Body of pancreas (tissue), 4 donors: ENCODE results near the gene MELTF. TPM values are rescaled to one million over a fixed set of nuclear protein-coding genes. Genes with fewer than 3 reads are reported as not detected.

Source experiments
- ATAC-seq: fragments of 150-250 bp; one replicate; pipeline ENCODE4 v1.9.1; 2016
- DNase-seq, 4 donors: peaks; one replicate each; pipeline ENCODE4 v3.0.0-alpha.2; 2019
- H3K27ac ChIP-seq, 4 donors: fragments of 200-600 bp; sonication (generic); 1 replicate in 3 of 4; 2 replicates in 1 of 4; pipeline versions ENCODE4 v1.5.1 to v1.6.1; 2016 to 2019; ENCODE audit warnings: mild to moderate bottlenecking in 1 of 4, mixed read lengths in 1 of 4, moderate library complexity in 1 of 4
- H3K27me3 ChIP-seq, 2 donors: fragments of 200-600 bp; sonication (generic); one replicate each; pipeline ENCODE4 v1.6.0; 2016; ENCODE audit warnings: mild to moderate bottlenecking in 1 of 2
- H3K36me3 ChIP-seq, 2 donors: fragments of 200-600 bp; sonication (generic); replicated peaks in 1 of 2; 2 replicates each; pipeline ENCODE4 v1.5.1; 2016; ENCODE audit warnings: low read depth in 2 of 2; ENCODE audit not compliant: insufficient read depth in 1 of 2
- H3K4me1 ChIP-seq: fragments of 200-600 bp; sonication (generic); one replicate; pipeline ENCODE4 v1.6.0; 2016
- H3K4me3 ChIP-seq, 2 donors: fragments of 200-600 bp; sonication (generic); 1 replicate in 1 of 2; 2 replicates in 1 of 2; pipeline ENCODE4 v1.5.1; 2016 to 2019
- H3K9me3 ChIP-seq, 3 donors: fragments of 200-600 bp; sonication (generic); 1 replicate in 2 of 3; 2 replicates in 1 of 3; pipeline ENCODE4 v1.5.1; 2016
- POLR2A ChIP-seq, 3 donors: fragments of 450-650 bp; IDR thresholded peaks; one replicate each; pipeline ENCODE4 v1.6.1; 2016; ENCODE audit warnings: antibody characterized with exemption in 3 of 3, mild to moderate bottlenecking in 2 of 3
- WGBS, 2 donors: methylation state at CpG; one replicate each; pipeline ENCODE4 v1.1.5; 2017; 5-methylcytosine and 5-hydroxymethylcytosine counted together
- intact Hi-C: fragments of 100-400 bp; cut with DNase I; formaldehyde crosslinking; loops from one replicate; pipeline ENCODE4 v1.15.1; 2023
- total RNA-seq, 2 donors: library from RNA; depleted of rRNA; stranded (reverse); fragments of >200 nt; gene quantifications; one replicate each; pipeline ENCODE4 v1.1.0, GENCODE V29; 2016
- TF ChIP-seq, protein P1 (sequence below), 7 experiments: fragments of 450-650 bp in 4 of 7; fragments of 200-600 bp in 3 of 7; sonication (generic) in 3 of 7; IDR thresholded peaks; one replicate each; pipeline ENCODE4 v1.5.1; 2016 to 2019; ENCODE audit warnings: antibody characterized with exemption in 7 of 7

Gene MELTF
- total RNA-seq, 2 donors from 2014 or later: 4.9 to 6.6 TPM

DNA sequence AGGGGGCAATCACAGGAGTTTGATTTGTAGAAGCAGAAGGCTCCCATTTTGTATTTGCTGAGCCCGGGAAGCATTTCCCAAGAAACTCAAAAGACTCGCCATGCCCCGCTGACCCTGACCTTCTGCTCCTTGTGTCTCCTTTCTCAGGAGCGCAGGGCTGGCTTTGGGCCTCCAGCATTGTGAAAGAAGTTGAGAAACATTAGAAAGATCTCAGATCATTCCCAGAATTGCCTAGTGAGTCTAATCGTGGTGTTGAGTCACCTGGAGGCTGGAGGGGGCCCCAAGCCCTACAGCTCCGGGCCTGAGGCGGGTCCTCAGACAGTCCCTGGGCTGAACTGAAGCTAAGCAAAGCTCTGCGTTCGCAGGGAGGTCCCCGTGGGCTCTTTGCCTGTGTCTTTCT is 50.1 kb downstream of the MELTF start:
- Histone ChIP-seq H3K9me3 (no peaks in the 10 kb centered on the region), H3K27ac (no peak overlapping the region), H3K27me3 (no peaks in the 10 kb centered on the region), H3K36me3 (no peaks in the 10 kb centered on the region), H3K4me3 (no peak overlapping the region), H3K4me1 (peaks cover 6% of the 10 kb centered on the region)
- no peak for DNase-seq
- WGBS, 2 donors: 75% methylated on average over 10 of the region's 10 CpGs
- no peak for TF ChIP-seq POLR2A (IDR thresholded peaks at IDR 0.05)
- TF ChIP-seq, protein P1, sequence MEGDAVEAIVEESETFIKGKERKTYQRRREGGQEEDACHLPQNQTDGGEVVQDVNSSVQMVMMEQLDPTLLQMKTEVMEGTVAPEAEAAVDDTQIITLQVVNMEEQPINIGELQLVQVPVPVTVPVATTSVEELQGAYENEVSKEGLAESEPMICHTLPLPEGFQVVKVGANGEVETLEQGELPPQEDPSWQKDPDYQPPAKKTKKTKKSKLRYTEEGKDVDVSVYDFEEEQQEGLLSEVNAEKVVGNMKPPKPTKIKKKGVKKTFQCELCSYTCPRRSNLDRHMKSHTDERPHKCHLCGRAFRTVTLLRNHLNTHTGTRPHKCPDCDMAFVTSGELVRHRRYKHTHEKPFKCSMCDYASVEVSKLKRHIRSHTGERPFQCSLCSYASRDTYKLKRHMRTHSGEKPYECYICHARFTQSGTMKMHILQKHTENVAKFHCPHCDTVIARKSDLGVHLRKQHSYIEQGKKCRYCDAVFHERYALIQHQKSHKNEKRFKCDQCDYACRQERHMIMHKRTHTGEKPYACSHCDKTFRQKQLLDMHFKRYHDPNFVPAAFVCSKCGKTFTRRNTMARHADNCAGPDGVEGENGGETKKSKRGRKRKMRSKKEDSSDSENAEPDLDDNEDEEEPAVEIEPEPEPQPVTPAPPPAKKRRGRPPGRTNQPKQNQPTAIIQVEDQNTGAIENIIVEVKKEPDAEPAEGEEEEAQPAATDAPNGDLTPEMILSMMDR (IDR thresholded peaks at IDR 0.05): no peak
- intact Hi-C loops: no loop called here
- ATAC-seq: no peak

DNA sequence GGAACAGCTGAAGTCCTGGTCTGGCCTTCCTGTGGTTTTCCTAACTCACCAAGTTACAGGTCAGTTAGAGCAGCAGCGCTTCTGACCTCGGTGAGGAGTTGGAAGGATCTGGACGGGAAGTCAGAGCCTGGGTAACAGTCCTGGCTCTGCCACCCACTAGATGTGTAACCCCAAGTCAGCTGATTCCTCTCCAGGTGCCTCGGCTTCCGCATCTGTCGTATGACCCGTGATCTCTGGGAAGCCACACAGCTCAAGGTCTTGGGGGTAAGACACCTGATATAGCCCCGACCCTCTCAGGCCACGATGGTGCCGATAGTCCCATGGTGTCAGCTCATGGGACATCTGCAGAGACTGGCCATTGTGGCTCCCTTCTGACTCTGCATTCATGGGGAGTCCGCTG is 52.7 kb downstream of the MELTF start:
- intact Hi-C loops: no loop called here
- TF ChIP-seq, protein P1 (IDR thresholded peaks at IDR 0.05): no peak
- no peak for TF ChIP-seq POLR2A (IDR thresholded peaks at IDR 0.05)

DNA sequence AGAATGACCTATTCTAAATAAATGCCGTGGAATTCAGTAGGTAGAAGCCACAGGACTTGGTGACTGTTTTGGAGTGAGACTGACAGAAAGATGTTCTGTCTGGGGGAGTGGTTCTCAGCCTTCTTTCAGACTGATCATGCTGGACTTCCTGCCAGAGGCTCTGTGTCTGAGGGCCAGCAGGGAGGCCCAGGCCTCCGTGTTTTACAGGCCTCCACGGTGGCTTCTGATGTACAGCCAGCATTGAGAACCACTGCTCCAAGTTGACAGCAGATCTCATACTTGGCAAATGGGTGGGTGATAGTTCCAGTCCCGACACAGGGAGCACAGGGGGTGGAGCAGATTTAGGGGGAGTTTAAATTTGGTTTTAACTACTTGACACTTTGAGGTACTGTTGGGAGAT is 54.3 kb downstream of the MELTF start:
- WGBS, 2 donors: 64 to 72% methylated on average over 4 of the region's 4 CpGs
- H3K36me3 ChIP-seq: no peaks in the 10 kb centered on the region
- ATAC-seq (no peak), DNase-seq (no peak)
- intact Hi-C loops: no loop called here
- TF ChIP-seq, protein P1 (IDR thresholded peaks at IDR 0.05): no peak
- no peak for TF ChIP-seq POLR2A (IDR thresholded peaks at IDR 0.05)
- H3K27me3 ChIP-seq: no peaks in the 10 kb centered on the region
- H3K9me3 ChIP-seq: no peaks in the 10 kb centered on the region
- no peak overlapping the region for H3K27ac ChIP-seq
- no peak overlapping the region for H3K4me3 ChIP-seq
- H3K4me1 ChIP-seq: peaks cover 7% of the 10 kb centered on the region

More for the DNA sequence above, 52.7 kb downstream of the MELTF start:
- Histone ChIP-seq H3K4me3 (no peak overlapping the region), H3K9me3 (no peaks in the 10 kb centered on the region), H3K4me1 (peaks cover 6% of the 10 kb centered on the region), H3K27me3 (no peaks in the 10 kb centered on the region), H3K36me3 (no peaks in the 10 kb centered on the region), H3K27ac (no peak overlapping the region)
- no peak for DNase-seq
- ATAC-seq: no peak
- WGBS, 2 donors: 52 to 68% methylated on average over 8 to 11 of the region's 11 CpGs

DNA sequence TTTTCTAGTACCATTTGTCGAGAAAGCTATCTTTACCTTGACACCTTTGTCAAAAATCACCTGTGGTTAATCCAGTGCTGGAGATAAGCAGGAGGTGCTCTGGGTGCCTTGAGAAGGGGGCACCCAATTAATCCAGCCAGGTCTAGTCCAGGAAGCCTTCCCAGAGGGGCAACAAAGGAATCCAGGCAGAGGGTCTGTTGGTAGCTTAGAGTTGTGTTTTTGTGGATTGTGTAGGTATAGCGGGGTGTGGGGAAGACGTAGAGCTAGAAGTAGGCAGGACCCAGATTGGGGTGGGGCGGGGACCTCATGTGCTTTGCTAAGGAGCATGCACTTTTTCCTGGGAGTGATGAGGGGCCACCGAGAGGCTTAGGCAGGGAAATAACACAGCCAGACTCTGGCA is 55.0 kb downstream of the MELTF start:
- peaks cover 12% of the 10 kb centered on the region for H3K4me1 ChIP-seq
- H3K9me3 ChIP-seq: no peaks in the 10 kb centered on the region
- H3K4me3 ChIP-seq: no peak overlapping the region
- DNase-seq (no peak), ATAC-seq (no peak)
- 70 to 76% methylated on average over 5 of the region's 5 CpGs for WGBS, 2 donors
- no peaks in the 10 kb centered on the region for H3K27me3 ChIP-seq
- no peak overlapping the region for H3K27ac ChIP-seq
- intact Hi-C loops: no loop called here
- TF ChIP-seq, protein P1 (IDR thresholded peaks at IDR 0.05): no peak
- TF ChIP-seq POLR2A (IDR thresholded peaks at IDR 0.05): no peak
- H3K36me3 ChIP-seq: no peaks in the 10 kb centered on the region

DNA sequence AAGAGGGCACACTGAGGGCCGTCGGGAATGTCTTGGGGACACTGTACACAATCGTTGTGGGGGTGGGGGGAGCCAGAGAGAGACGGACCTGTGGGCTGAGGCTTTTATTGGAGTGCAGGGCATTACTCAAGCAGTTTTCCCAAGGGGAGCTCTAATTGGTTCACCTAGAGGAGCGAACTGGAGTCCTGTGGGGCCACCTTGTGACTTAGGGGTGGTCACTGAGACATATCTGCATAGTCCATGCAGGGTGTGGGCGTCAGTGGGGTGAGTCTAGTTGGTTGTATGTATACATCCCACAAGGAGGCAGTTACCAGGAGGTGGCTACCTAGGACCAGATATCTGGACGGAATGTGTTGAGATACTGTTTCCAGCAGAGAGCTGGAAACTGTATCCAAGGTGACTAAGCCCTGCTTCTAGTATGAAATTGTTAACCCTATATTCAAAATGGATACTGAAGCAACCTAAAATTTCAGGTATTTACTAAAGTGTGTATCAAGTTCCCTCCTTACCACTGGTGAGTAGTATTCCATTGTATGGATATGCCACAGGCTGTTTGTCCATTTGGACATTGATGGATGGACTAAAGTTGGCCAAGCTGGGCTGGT is 58.4 kb downstream of the MELTF start:
- H3K9me3 ChIP-seq: no peaks in the 10 kb centered on the region
- WGBS, 2 donors: 67 to 71% methylated on average over 7 of the region's 7 CpGs
- DNase-seq (no peak), ATAC-seq (no peak)
- TF ChIP-seq, protein P1 (IDR thresholded peaks at IDR 0.05): no peak
- no peak for TF ChIP-seq POLR2A (IDR thresholded peaks at IDR 0.05)
- no peak overlapping the region for H3K27ac ChIP-seq
- H3K4me3 ChIP-seq: no peak overlapping the region
- peaks cover 17% of the 10 kb centered on the region for H3K4me1 ChIP-seq
- no peaks in the 10 kb centered on the region for H3K27me3 ChIP-seq
- intact Hi-C loops: no loop called here
- no peaks in the 10 kb centered on the region for H3K36me3 ChIP-seq
